Measurements from ENCODE around the gene VRK3. TPM values are rescaled to one million over a fixed set of nuclear protein-coding genes. Genes with fewer than 3 reads are reported as not detected.
"Not testable (repeated sequence)": the region's sequence is repeated elsewhere in the genome, so short reads cannot be mapped to it uniquely, and the experiment has no call there.

The VRK3 gene
- total RNA-seq, 2 experiments from 2014 or later = 75.4 to 86.9 TPM

GRCh38 chr19:49977881-49978280 is 47.3 kb downstream of the VRK3 start:
- Mint-ChIP-seq H3K27me3 (no peaks in the 10 kb centered on the region), H3K9me3 (no peaks in the 10 kb centered on the region), H3K4me3 (no peak overlapping the region), H3K27ac (no peak overlapping the region), H3K4me1 (no peaks in the 10 kb centered on the region), H3K36me3 (ENCODE audit: low read depth) (peaks cover 10% of the 10 kb centered on the region)
- ChIA-PET POLR2A (no interaction called here), CTCF (interaction anchor here (1.2 kb wide), 1 partner anchor 11 kb away, joined by 3 read pairs; no protein-coding TSS in a partner anchor)
- DNase-seq = no peak

DNA sequence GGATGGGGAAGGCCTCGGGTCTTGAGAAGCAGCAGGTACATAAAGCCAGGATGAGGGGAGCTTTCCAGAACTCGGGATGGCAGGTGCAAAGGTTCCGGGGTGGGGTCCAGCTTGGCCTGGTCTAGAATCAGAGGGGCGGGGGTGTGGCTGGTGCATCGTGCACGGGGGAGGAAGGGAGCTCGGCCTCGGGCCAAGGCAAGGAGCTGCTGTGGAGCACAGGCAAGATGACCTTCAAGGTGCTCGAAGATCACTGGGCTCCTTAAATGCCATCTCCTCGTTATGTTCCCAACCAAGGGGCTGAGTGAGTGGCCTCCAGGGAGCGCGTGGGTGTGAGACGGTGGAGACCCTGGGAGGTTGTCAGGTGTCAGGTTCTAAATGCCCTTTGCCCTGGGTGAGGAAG is 48.1 kb downstream of the VRK3 start:
- no peak for DNase-seq
- H3K9me3 Mint-ChIP-seq = no peaks in the 10 kb centered on the region
- no peaks in the 10 kb centered on the region for H3K4me1 Mint-ChIP-seq
- H3K36me3 Mint-ChIP-seq (ENCODE audit: low read depth) = peaks cover 10% of the 10 kb centered on the region
- POLR2A ChIA-PET = no interaction called here
- no peak overlapping the region for H3K27ac Mint-ChIP-seq
- no peak overlapping the region for H3K4me3 Mint-ChIP-seq
- H3K27me3 Mint-ChIP-seq = no peaks in the 10 kb centered on the region
- CTCF ChIA-PET = no interaction called here

DNA sequence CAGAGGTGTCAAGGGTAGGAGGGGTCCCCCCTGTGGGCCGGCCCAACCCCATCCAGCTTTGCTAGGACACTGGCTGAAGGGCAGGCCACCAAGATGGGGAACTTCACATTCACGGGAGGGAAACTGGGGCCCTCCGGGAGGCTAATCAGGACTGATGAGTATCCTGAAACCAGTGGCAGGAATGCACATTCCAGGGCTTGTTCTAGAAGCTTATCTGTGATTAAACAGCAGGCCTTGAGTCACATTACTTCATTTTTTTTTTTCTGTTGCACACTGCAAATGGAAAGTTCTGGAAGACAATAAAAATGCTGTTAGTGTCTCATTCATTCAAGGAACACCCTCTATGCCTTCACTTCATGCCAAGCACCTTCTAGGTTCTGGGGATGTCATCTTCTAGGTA is 48.7 kb downstream of the VRK3 start:
- CTCF ChIA-PET = interaction anchor here (1.1 kb wide), 1 partner anchor 27 kb away, joined by 3 read pairs; no protein-coding TSS in a partner anchor
- H3K4me1 Mint-ChIP-seq = no peaks in the 10 kb centered on the region
- no peak overlapping the region for H3K27ac Mint-ChIP-seq
- H3K4me3 Mint-ChIP-seq = no peak overlapping the region
- H3K9me3 Mint-ChIP-seq = no peaks in the 10 kb centered on the region
- no peaks in the 10 kb centered on the region for H3K27me3 Mint-ChIP-seq
- POLR2A ChIA-PET = no interaction called here
- peaks cover 5% of the 10 kb centered on the region for H3K36me3 Mint-ChIP-seq (ENCODE audit: low read depth)
- DNase-seq = no peak

GRCh38 chr19:49975051-49975450 is 50.1 kb downstream of the VRK3 start:
- CTCF ChIA-PET = no interaction called here
- POLR2A ChIA-PET = no interaction called here

DNA sequence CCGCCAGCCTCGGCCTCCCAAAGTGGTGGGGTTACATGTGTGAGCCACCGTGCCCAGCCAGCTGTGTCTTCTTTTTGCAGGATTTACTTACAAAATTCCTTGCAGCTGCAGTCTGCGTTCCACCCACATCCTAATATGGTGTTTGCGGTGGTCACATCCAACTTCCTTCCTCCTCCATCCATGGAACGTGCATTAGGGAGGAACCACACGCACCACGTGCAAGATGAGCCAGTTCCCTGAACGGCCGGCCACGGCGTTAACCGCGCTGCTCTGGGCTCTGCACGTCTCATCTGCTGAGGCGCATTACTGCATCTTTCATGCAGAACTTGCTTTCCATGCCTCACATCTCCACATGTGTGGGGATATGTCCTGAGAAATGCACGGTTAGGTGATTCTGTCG is 51.2 kb downstream of the VRK3 start:
- no peak overlapping the region for H3K27ac Mint-ChIP-seq
- no peak overlapping the region for H3K4me3 Mint-ChIP-seq
- peaks cover 4% of the 10 kb centered on the region for H3K36me3 Mint-ChIP-seq (ENCODE audit: low read depth)
- no peaks in the 10 kb centered on the region for H3K27me3 Mint-ChIP-seq
- POLR2A ChIA-PET = no interaction called here
- no peaks in the 10 kb centered on the region for H3K9me3 Mint-ChIP-seq
- H3K4me1 Mint-ChIP-seq = no peaks in the 10 kb centered on the region
- CTCF ChIA-PET = no interaction called here
- no peak for DNase-seq

More at GRCh38 chr19:49975051-49975450, 50.1 kb downstream of the VRK3 start:
- peaks cover 4% of the 10 kb centered on the region for H3K36me3 Mint-ChIP-seq (ENCODE audit: low read depth)
- H3K4me1 Mint-ChIP-seq = no peaks in the 10 kb centered on the region
- no peak overlapping the region for H3K27ac Mint-ChIP-seq
- no peaks in the 10 kb centered on the region for H3K9me3 Mint-ChIP-seq
- no peak overlapping the region for H3K4me3 Mint-ChIP-seq
- no peaks in the 10 kb centered on the region for H3K27me3 Mint-ChIP-seq
- no peak for DNase-seq

GRCh38 chr19:49972841-49973240 is 52.3 kb downstream of the VRK3 start:
- Mint-ChIP-seq H3K27ac (no peak overlapping the region), H3K36me3 (ENCODE audit: low read depth) (peaks cover 4% of the 10 kb centered on the region), H3K4me3 (no peak overlapping the region), H3K9me3 (no peaks in the 10 kb centered on the region), H3K27me3 (no peaks in the 10 kb centered on the region), H3K4me1 (no peaks in the 10 kb centered on the region)
- CTCF ChIA-PET = no interaction called here
- POLR2A ChIA-PET = no interaction called here
- no peak for DNase-seq

- no peak for DNase-seq
- no peak overlapping the region for H3K27ac Mint-ChIP-seq
- CTCF ChIA-PET = no interaction called here
- no peak overlapping the region for H3K4me3 Mint-ChIP-seq
- H3K9me3 Mint-ChIP-seq = no peaks in the 10 kb centered on the region
- H3K36me3 Mint-ChIP-seq (ENCODE audit: low read depth) = peaks cover 4% of the 10 kb centered on the region
- POLR2A ChIA-PET = no interaction called here
- H3K27me3 Mint-ChIP-seq = no peaks in the 10 kb centered on the region
- no peaks in the 10 kb centered on the region for H3K4me1 Mint-ChIP-seq
Observed at GRCh38 chr19:49971991-49972411, 53.2 kb downstream of the VRK3 start.

DNA sequence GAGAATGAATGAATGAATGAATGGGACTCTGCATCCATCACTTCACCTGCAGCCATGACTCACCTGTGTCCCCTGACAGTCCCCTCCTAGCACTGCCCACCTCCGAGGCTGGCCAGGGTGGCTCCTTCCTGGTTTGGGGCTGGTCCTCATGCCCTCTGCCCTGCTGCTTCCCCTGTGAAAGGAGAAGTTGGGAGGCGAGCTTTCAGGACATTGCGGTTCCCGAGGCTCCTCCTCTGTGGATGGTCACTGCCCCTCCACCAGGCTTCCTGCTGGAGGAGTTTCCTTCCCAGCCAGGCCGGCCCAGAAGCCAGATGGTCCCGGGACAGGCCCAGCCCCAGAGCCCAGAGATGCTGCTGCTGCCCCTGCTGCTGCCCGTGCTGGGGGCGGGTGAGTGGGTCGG is 55.8 kb downstream of the VRK3 start:
- H3K36me3 Mint-ChIP-seq (ENCODE audit: low read depth); CTCF ChIA-PET; H3K9me3 Mint-ChIP-seq; H3K4me3 Mint-ChIP-seq; POLR2A ChIA-PET; DNase-seq; H3K4me1 Mint-ChIP-seq; H3K27me3 Mint-ChIP-seq; H3K27ac Mint-ChIP-seq: not testable (repeated sequence)

- Mint-ChIP-seq H3K27ac (no peak overlapping the region), H3K27me3 (peaks cover 4% of the 10 kb centered on the region), H3K4me3 (no peak overlapping the region), H3K9me3 (no peaks in the 10 kb centered on the region), H3K4me1 (no peaks in the 10 kb centered on the region), H3K36me3 (ENCODE audit: low read depth) (no peaks in the 10 kb centered on the region)
- CTCF ChIA-PET = interaction anchor here (0.8 kb wide), 1 partner anchor 11 kb away, joined by 3 read pairs; no protein-coding TSS in a partner anchor
- POLR2A ChIA-PET = no interaction called here
- DNase-seq = no peak
Observed at GRCh38 chr19:49968279-49968922, 56.8 kb downstream of the VRK3 start.

DNA sequence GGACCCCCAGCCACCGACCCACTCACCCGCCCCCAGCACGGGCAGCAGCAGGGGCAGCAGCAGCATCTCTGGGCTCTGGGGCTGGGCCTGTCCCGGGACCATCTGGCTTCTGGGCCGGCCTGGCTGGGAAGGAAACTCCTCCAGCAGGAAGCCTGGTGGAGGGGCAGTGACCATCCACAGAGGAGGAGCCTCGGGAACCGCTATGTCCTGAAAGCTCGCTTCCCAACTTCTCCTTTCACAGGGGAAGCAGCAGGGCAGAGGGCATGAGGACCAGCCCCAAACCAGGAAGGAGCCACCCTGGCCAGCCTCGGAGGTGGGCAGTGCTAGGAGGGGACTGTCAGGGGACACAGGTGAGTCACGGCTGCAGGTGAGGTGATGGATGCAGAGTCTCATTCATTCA is 64.2 kb downstream of the VRK3 start, which contains the start of gene SIGLEC11:
Gene SIGLEC11, minus strand, starts transcription at position 193 of the 400 bp plus-strand sequence. Its CDS starts 91 bp downstream, at position 102.
- POLR2A ChIA-PET = not testable (repeated sequence)

DNA sequence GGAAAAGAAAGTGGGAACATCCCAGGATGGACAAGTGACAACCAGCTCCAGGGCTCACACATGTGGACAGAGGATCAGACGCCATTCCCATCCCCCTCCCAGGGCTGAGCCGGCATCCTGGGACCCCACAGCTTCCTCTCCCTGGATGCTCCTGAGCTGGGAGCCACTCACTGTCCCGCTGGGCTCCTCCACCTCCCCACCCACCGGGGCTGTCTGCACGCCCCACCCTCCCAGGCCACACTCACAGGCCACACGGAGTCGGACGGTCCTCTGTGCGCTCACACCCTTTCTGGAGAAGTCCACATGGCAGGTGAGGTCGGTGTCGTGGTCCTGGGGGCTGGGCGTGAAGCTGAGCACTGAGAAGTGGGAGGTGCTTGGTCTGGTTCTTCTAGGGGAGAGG is 65.3 kb downstream of the VRK3 start:
- CTCF ChIA-PET; H3K4me1 Mint-ChIP-seq; H3K36me3 Mint-ChIP-seq (ENCODE audit: low read depth); H3K27me3 Mint-ChIP-seq; POLR2A ChIA-PET; H3K27ac Mint-ChIP-seq; DNase-seq; H3K4me3 Mint-ChIP-seq; H3K9me3 Mint-ChIP-seq: not testable (repeated sequence)

More for the DNA sequence above, 64.2 kb downstream of the VRK3 start, which contains the start of gene SIGLEC11:
- DNase-seq; CTCF ChIA-PET; H3K4me1 Mint-ChIP-seq; H3K27ac Mint-ChIP-seq; H3K4me3 Mint-ChIP-seq; H3K36me3 Mint-ChIP-seq (ENCODE audit: low read depth); H3K27me3 Mint-ChIP-seq; H3K9me3 Mint-ChIP-seq: not testable (repeated sequence)

- peaks cover 12% of the 10 kb centered on the region for H3K27me3 Mint-ChIP-seq
- H3K4me1 Mint-ChIP-seq; H3K9me3 Mint-ChIP-seq; H3K27ac Mint-ChIP-seq; DNase-seq; POLR2A ChIA-PET; H3K4me3 Mint-ChIP-seq; H3K36me3 Mint-ChIP-seq (ENCODE audit: low read depth): not testable (repeated sequence)
- CTCF ChIA-PET = interaction anchor here (1.3 kb wide), 1 partner anchor 15 kb away, joined by 3 read pairs; no protein-coding TSS in a partner anchor
Observed at GRCh38 chr19:49958596-49958995, 66.6 kb downstream of the VRK3 start.

GRCh38 chr19:49958144-49958543 is 67.0 kb downstream of the VRK3 start:
- CTCF ChIA-PET = interaction anchor here (1.3 kb wide), 1 partner anchor 15 kb away, joined by 3 read pairs; no protein-coding TSS in a partner anchor
- DNase-seq; H3K36me3 Mint-ChIP-seq (ENCODE audit: low read depth); POLR2A ChIA-PET; H3K4me3 Mint-ChIP-seq; H3K9me3 Mint-ChIP-seq; H3K4me1 Mint-ChIP-seq; H3K27ac Mint-ChIP-seq: not testable (repeated sequence)
- peaks cover 16% of the 10 kb centered on the region for H3K27me3 Mint-ChIP-seq
